Keratinocyte (primary cell): ENCODE data around the gene GNAT2. TPM values are rescaled to one million over a fixed set of nuclear protein-coding genes. Genes with fewer than 3 reads are reported as not detected.

Source experiments
- DNase-seq: peaks from one replicate; pipeline ENCODE4 v3.0.0-alpha.2; 2011; ENCODE audit warnings: low read depth, missing footprints, low spot score
- FAIRE-seq: peaks from 2 replicates; lab custom pipeline; 2011; peaks lifted over from hg19 to GRCh38; lab: Jason Lieb, UNC
- H2AFZ ChIP-seq: 2 replicates; pipeline ENCODE4 v1.6.0; 2012; ENCODE audit warnings: low read length, control low read depth, inconsistent platforms; ENCODE audit not compliant: control insufficient read depth
- H3K27ac ChIP-seq: 2 replicates; pipeline ENCODE4 v1.5.1; 2011; ENCODE audit warnings: low read length; ENCODE audit not compliant: control insufficient read depth, insufficient read depth
- H3K27me3 ChIP-seq: 3 replicates; pipeline ENCODE4 v1.6.0; 2011; ENCODE audit warnings: low read length; ENCODE audit not compliant: control insufficient read depth, insufficient read depth; ENCODE audit errors: extremely low read depth
- H3K36me3 ChIP-seq, 2 experiments: 2 replicates in 1 of 2; 3 replicates in 1 of 2; pipeline ENCODE4 v1.5.1; 2011; ENCODE audit warnings: low read length in 2 of 2, mild to moderate bottlenecking in 1 of 2; ENCODE audit not compliant: control insufficient read depth in 2 of 2, insufficient read depth in 2 of 2; ENCODE audit errors: extremely low read depth in 1 of 2
- H3K4me1 ChIP-seq: 3 replicates; pipeline ENCODE4 v1.5.1; 2011; ENCODE audit warnings: low read length; ENCODE audit not compliant: control insufficient read depth, insufficient read depth; ENCODE audit errors: extremely low read depth
- H3K4me2 ChIP-seq: 3 replicates; pipeline ENCODE4 v1.6.0; 2011; ENCODE audit warnings: low read depth, low read length; ENCODE audit not compliant: control insufficient read depth, insufficient read depth; ENCODE audit errors: extremely low read depth
- H3K4me3 ChIP-seq, 3 experiments: fragments of 200-600 bp in 1 of 3; sonication (generic) in 1 of 3; 2 replicates in 2 of 3; 3 replicates in 1 of 3; pipeline ENCODE4 v1.5.1; 2011 to 2016; ENCODE audit warnings: low read length in 3 of 3, mild to moderate bottlenecking in 3 of 3, control low read depth in 2 of 3, inconsistent platforms in 1 of 3, low read depth in 1 of 3, mixed read lengths in 1 of 3, mixed run types in 1 of 3, moderate library complexity in 1 of 3; ENCODE audit not compliant: control insufficient read depth in 2 of 3, insufficient read depth in 2 of 3; ENCODE audit errors: extremely low read depth in 1 of 3
- H3K79me2 ChIP-seq: 2 replicates; pipeline ENCODE4 v1.6.0; 2012; ENCODE audit warnings: low read length; ENCODE audit not compliant: control insufficient read depth, insufficient read depth
- H3K9ac ChIP-seq: 3 replicates; pipeline ENCODE4 v1.6.0; 2011; ENCODE audit warnings: low read length; ENCODE audit not compliant: control insufficient read depth, insufficient read depth; ENCODE audit errors: extremely low read depth
- H3K9me1 ChIP-seq: 3 replicates; pipeline ENCODE4 v1.6.0; 2011; ENCODE audit warnings: low read length; ENCODE audit not compliant: control insufficient read depth, insufficient read depth; ENCODE audit errors: extremely low read depth
- H3K9me3 ChIP-seq: 2 replicates; pipeline ENCODE4 v1.5.1; 2012; ENCODE audit warnings: low read depth, low read length; ENCODE audit not compliant: control insufficient read depth
- H4K20me1 ChIP-seq: 3 replicates; pipeline ENCODE4 v1.6.0; 2011; ENCODE audit warnings: low read length; ENCODE audit not compliant: control insufficient read depth, insufficient read depth; ENCODE audit errors: extremely low read depth
- CTCF ChIP-seq, 3 experiments: IDR thresholded peaks in 1 of 3; conservative IDR thresholded peaks in 1 of 3; optimal IDR thresholded peaks in 1 of 3; 2 replicates in 2 of 3; 3 replicates in 1 of 3; pipeline versions ENCODE3 to v1.5.1; 2011; ENCODE audit warnings: low read length in 3 of 3, mild to moderate bottlenecking in 3 of 3, moderate library complexity in 2 of 3, control low read depth in 1 of 3, inconsistent platforms in 1 of 3; ENCODE audit not compliant: insufficient read depth in 2 of 3; ENCODE audit errors: extremely low read depth in 1 of 3
- EZH2 ChIP-seq: IDR thresholded peaks from one replicate; pipeline ENCODE4 v1.6.1; 2012; ENCODE audit warnings: inconsistent platforms, mild to moderate bottlenecking, low read length, moderate library complexity
- dilution Hi-C: fragments of 300-500 bp; cut with MboI; formaldehyde crosslinking; loops from one replicate; pipeline ENCODE4 v1.7.0; 2020; ENCODE audit warnings: low sequenced_read_pairs; ENCODE audit not compliant: extremely low pct_ligation_motif_present
- polyA plus RNA-seq, 5 experiments: library from polyadenylated mRNA; depleted of rRNA in 3 of 5; stranded (reverse) in 3 of 5; stranded (forward) in 1 of 5; unstranded in 1 of 5; fragments of >200 nt; gene quantifications; 1 replicate in 1 of 5; 2 replicates in 3 of 5; 3 replicates in 1 of 5; pipeline versions ENCODE4 v1.2.1 to v1.2.3, GENCODE V29; 2011 to 2012; ENCODE audit warnings: missing spikeins in 2 of 5, low read depth in 1 of 5, low replicate concordance in 1 of 5

The GNAT2 gene
- polyA plus RNA-seq, 1 donor (not counting 4 experiments of a cell fraction or from before 2014, with no cell fraction given): 0.17 TPM

- Histone ChIP-seq H3K27ac (no peak overlapping the region), H3K27me3 (no peaks in the 10 kb centered on the region), H4K20me1 (no peaks in the 10 kb centered on the region), H3K9me1 (no peaks in the 10 kb centered on the region), H3K4me2 (no peak overlapping the region), H3K4me3 (no peak overlapping the region), H3K9ac (no peak overlapping the region), H3K4me1 (peaks cover 5% of the 10 kb centered on the region), H2AFZ (no peak overlapping the region), H3K36me3 (no peaks in the 10 kb centered on the region), H3K9me3 (no peaks in the 10 kb centered on the region), H3K79me2 (no peaks in the 10 kb centered on the region)
- DNase-seq (no peak), FAIRE-seq (no peak)
- dilution Hi-C loops: no loop called here
- TF ChIP-seq CTCF (optimal IDR thresholded peaks at IDR 0.05 in 1 of 3, IDR thresholded peaks at IDR 0.05 in 1 of 3, conservative IDR thresholded peaks at IDR 0.05 in 1 of 3; ENCODE audit: extremely low read depth in 1 of 3, insufficient read depth in 2 of 3, low read length in 3 of 3) (no peak), EZH2 (no peak)
These were observed 31.2 kb upstream of the GNAT2 start for GRCh38 chr1:109650609-109651008.

DNA sequence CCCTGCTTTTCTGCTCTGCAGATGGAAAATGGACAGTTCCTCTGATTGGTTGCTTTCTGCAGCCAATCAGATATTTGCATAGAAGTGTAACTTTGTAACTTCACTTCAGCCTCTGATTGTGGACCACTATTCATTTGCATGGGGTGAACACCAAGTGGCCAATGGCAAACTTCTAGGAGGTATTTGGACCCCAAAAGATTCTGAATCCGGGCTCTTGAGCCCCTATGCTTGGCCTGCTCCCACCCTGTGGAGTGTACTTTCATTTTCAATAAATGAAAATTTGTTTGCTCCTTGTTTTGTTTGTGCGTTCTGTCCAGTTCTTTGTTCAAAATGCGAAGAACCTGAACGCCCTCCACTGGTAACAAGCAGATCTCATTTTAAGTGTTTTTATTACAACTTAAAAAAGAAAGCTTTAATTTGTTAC is 30.1 kb upstream of the GNAT2 start:
- DNase-seq (no peak), FAIRE-seq (no peak)
- dilution Hi-C loops: no loop called here
- Histone ChIP-seq H3K4me3 (no peak overlapping the region), H2AFZ (no peak overlapping the region), H3K9me1 (no peaks in the 10 kb centered on the region), H3K9ac (no peak overlapping the region), H3K79me2 (no peaks in the 10 kb centered on the region), H3K4me1 (no peaks in the 10 kb centered on the region), H4K20me1 (no peaks in the 10 kb centered on the region), H3K9me3 (no peaks in the 10 kb centered on the region), H3K27ac (no peak overlapping the region), H3K27me3 (no peaks in the 10 kb centered on the region), H3K4me2 (no peak overlapping the region), H3K36me3 (no peaks in the 10 kb centered on the region)
- no peak for TF ChIP-seq CTCF (optimal IDR thresholded peaks at IDR 0.05 in 1 of 3, IDR thresholded peaks at IDR 0.05 in 1 of 3, conservative IDR thresholded peaks at IDR 0.05 in 1 of 3; ENCODE audit: extremely low read depth in 1 of 3, insufficient read depth in 2 of 3, low read length in 3 of 3)
- TF ChIP-seq EZH2: no peak
